Body of pancreas (tissue), 4 donors: ENCODE results near the gene ATXN7L1. TPM values are rescaled to one million over a fixed set of nuclear protein-coding genes. Genes with fewer than 3 reads are reported as not detected.
"Not testable (repeated sequence)": the region's sequence is repeated elsewhere in the genome, so short reads cannot be mapped to it uniquely, and the experiment has no call there.

Experiments
- ATAC-seq: fragments of 150-250 bp; one replicate; pipeline ENCODE4 v1.9.1; 2016
- DNase-seq, 4 donors: peaks; one replicate each; pipeline ENCODE4 v3.0.0-alpha.2; 2019
- H3K27ac ChIP-seq, 4 donors: fragments of 200-600 bp; sonication (generic); 1 replicate in 3 of 4; 2 replicates in 1 of 4; pipeline versions ENCODE4 v1.5.1 to v1.6.1; 2016 to 2019; ENCODE audit warnings: mild to moderate bottlenecking in 1 of 4, mixed read lengths in 1 of 4, moderate library complexity in 1 of 4
- H3K27me3 ChIP-seq, 2 donors: fragments of 200-600 bp; sonication (generic); one replicate each; pipeline ENCODE4 v1.6.0; 2016; ENCODE audit warnings: mild to moderate bottlenecking in 1 of 2
- H3K36me3 ChIP-seq, 2 donors: fragments of 200-600 bp; sonication (generic); replicated peaks in 1 of 2; 2 replicates each; pipeline ENCODE4 v1.5.1; 2016; ENCODE audit warnings: low read depth in 2 of 2; ENCODE audit not compliant: insufficient read depth in 1 of 2
- H3K4me1 ChIP-seq: fragments of 200-600 bp; sonication (generic); one replicate; pipeline ENCODE4 v1.6.0; 2016
- H3K4me3 ChIP-seq, 2 donors: fragments of 200-600 bp; sonication (generic); 1 replicate in 1 of 2; 2 replicates in 1 of 2; pipeline ENCODE4 v1.5.1; 2016 to 2019
- H3K9me3 ChIP-seq, 3 donors: fragments of 200-600 bp; sonication (generic); 1 replicate in 2 of 3; 2 replicates in 1 of 3; pipeline ENCODE4 v1.5.1; 2016
- POLR2A ChIP-seq, 3 donors: fragments of 450-650 bp; IDR thresholded peaks; one replicate each; pipeline ENCODE4 v1.6.1; 2016; ENCODE audit warnings: antibody characterized with exemption in 3 of 3, mild to moderate bottlenecking in 2 of 3
- WGBS, 2 donors: methylation state at CpG; one replicate each; pipeline ENCODE4 v1.1.5; 2017; 5-methylcytosine and 5-hydroxymethylcytosine counted together
- intact Hi-C: fragments of 100-400 bp; cut with DNase I; formaldehyde crosslinking; loops from one replicate; pipeline ENCODE4 v1.15.1; 2023
- total RNA-seq, 2 donors: library from RNA; depleted of rRNA; stranded (reverse); fragments of >200 nt; gene quantifications; one replicate each; pipeline ENCODE4 v1.1.0, GENCODE V29; 2016
- TF ChIP-seq, protein P1 (sequence below), 7 experiments: fragments of 450-650 bp in 4 of 7; fragments of 200-600 bp in 3 of 7; sonication (generic) in 3 of 7; IDR thresholded peaks; one replicate each; pipeline ENCODE4 v1.5.1; 2016 to 2019; ENCODE audit warnings: antibody characterized with exemption in 7 of 7

Gene ATXN7L1
- total RNA-seq, 2 donors from 2014 or later, result 6.6 to 8.0 TPM

DNA sequence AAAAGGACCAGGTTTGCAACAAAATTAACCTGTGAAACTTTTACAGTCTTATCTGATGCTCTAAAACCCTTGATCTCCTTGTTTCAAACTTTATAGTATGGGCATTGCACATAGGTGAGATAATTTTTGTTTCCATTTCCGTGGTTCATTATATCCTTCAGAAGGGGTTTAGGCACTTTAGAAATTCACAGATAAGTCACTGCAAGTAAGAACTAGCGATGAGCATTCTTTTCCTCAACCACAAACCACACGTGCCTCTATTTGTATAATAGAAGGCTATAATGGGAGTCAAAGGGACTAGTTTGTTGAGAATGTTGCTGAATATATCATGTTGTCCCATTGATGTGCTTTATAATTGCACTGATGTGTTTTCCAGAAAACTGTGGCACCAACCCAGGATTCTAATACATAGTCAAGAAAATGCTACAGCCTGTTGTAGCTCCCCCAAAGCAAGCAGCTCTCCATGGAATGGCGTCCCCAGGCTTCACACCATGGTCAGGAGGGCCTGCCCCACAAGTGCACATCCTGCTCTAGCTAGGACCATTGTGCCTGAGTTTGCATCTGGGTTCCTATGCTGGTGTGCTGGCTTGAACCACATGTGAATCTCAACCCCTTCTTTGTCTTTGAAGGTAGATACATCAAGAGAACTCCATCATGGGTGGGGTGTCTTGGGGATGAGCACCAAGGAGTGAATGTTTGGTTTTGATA, 14.0 kb upstream of the ATXN7L1 start:
- H3K27me3 ChIP-seq, result no peaks in the 10 kb centered on the region
- TF ChIP-seq, protein P1, sequence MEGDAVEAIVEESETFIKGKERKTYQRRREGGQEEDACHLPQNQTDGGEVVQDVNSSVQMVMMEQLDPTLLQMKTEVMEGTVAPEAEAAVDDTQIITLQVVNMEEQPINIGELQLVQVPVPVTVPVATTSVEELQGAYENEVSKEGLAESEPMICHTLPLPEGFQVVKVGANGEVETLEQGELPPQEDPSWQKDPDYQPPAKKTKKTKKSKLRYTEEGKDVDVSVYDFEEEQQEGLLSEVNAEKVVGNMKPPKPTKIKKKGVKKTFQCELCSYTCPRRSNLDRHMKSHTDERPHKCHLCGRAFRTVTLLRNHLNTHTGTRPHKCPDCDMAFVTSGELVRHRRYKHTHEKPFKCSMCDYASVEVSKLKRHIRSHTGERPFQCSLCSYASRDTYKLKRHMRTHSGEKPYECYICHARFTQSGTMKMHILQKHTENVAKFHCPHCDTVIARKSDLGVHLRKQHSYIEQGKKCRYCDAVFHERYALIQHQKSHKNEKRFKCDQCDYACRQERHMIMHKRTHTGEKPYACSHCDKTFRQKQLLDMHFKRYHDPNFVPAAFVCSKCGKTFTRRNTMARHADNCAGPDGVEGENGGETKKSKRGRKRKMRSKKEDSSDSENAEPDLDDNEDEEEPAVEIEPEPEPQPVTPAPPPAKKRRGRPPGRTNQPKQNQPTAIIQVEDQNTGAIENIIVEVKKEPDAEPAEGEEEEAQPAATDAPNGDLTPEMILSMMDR (IDR thresholded peaks at IDR 0.05), result no peak
- no peak for TF ChIP-seq POLR2A (IDR thresholded peaks at IDR 0.05)
- no peak overlapping the region for H3K4me3 ChIP-seq
- no peak overlapping the region for H3K27ac ChIP-seq
- 89 to 92% methylated on average over 4 of the region's 4 CpGs for WGBS, 2 donors
- ATAC-seq (no peak), DNase-seq (no peak)
- intact Hi-C loops, result no loop called here
- no peaks in the 10 kb centered on the region for H3K9me3 ChIP-seq
- H3K36me3 ChIP-seq, result no peaks in the 10 kb centered on the region
- H3K4me1 ChIP-seq, result peaks cover 13% of the 10 kb centered on the region

DNA sequence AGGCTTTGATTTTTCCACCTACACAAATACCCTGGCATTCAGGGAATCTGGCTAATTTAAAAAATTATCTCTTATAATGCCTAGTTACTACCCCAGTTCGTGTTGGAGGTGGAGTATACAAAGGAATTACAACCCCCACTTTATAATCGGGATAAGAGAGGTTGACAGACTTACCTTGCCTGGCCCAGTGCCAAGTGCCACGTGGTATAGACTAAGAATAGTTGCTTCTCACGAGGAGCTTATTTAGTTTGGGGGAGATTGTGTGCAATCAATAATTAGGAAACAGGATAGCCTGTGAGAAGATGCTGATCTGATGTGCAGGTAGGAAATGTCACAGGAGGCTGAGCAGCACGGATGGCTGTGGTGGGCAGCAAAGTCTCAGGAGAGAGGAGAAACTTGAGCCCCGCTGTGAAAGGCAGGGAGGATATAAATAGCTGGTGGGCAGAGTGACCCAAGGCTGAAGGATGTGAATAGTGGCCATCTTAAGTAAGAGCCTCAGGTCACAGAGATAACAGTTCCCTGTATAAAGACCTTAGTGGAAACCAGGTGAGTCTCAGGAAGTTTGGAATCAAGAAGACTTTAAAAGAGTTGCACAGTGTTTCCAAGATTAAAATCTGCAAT, 11.3 kb upstream of the ATXN7L1 start:
- 22 to 28% methylated on average over 6 of the region's 6 CpGs for WGBS, 2 donors
- DNase-seq, result peak; percentile 35 to 75 (median 55)
- no peak for ATAC-seq
- no peaks in the 10 kb centered on the region for H3K9me3 ChIP-seq
- H3K27me3 ChIP-seq, result no peaks in the 10 kb centered on the region
- no peak overlapping the region for H3K4me3 ChIP-seq
- no peak overlapping the region for H3K27ac ChIP-seq
- H3K36me3 ChIP-seq, result no peaks in the 10 kb centered on the region
- no peak for TF ChIP-seq POLR2A (IDR thresholded peaks at IDR 0.05)
- intact Hi-C loops, result no loop called here
- H3K4me1 ChIP-seq, result peaks cover 13% of the 10 kb centered on the region

DNA sequence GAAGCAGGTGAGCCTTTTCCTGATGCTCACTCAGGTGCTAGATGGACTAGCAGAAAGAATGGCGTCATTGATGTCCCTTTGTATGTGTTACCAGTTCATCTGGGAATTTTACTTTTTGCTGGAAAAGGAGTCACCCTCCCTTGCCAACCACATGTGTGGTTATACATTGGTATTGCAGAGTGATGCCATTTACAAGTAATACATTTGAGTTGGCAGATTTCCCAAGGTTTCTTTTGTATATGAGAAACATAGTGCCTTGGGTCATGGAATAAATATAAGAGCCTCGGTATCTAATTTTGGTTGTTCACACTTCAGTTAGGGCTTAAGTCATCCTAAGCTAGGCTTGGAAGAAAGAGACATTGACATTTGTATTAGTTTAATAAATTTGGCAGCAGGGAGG, 10.4 kb upstream of the ATXN7L1 start:
- Histone ChIP-seq H3K36me3 (no peaks in the 10 kb centered on the region), H3K27ac (no peak overlapping the region), H3K9me3 (no peaks in the 10 kb centered on the region), H3K27me3 (no peaks in the 10 kb centered on the region), H3K4me3 (no peak overlapping the region), H3K4me1 (peaks cover 13% of the 10 kb centered on the region)
- no peak for DNase-seq
- no peak for ATAC-seq
- WGBS, 2 donors, result 66 to 70% methylated on average over 2 of the region's 2 CpGs
- TF ChIP-seq, protein P1 (IDR thresholded peaks at IDR 0.05), result no peak
- no peak for TF ChIP-seq POLR2A (IDR thresholded peaks at IDR 0.05)
- intact Hi-C loops, result no loop called here

DNA sequence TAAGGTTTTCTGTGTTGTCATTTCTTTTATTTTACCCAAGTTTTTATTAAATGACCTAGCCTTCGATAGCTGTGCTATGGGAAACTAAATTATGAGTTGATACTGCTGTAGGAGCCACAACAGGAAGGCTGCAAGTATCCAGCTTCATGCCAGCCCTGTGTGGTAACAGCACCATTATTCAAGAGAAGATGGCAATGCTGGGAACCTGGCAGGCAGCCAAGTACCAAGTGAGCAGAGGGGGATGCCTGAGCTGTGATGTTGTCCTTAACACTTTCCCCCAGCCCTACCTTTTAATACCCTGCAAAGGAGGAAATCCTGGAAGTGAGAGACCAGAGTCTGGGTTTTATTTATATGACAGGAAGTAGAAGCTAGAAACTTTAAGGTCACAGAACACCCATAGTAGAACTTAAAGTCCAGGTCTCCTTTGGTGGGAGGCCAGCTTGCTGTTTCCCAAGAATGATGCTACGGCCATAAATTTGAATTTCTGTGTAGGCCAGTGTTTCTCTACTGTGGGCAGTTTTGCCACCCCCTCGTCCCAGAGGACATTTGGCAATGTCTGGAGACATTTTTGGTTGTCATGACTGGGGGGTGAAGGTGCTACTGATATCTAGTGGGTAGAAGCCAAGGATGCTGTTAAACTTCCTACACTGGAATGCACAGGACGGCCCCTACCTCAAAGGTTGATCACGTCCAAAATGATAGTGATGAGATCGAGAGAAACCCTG, 9.2 kb upstream of the ATXN7L1 start:
- WGBS, 2 donors, result 86 to 89% methylated on average over 6 of the region's 6 CpGs
- intact Hi-C loops, result no loop called here
- no peaks in the 10 kb centered on the region for H3K36me3 ChIP-seq
- no peak for ATAC-seq
- H3K9me3 ChIP-seq, result no peaks in the 10 kb centered on the region
- H3K4me3 ChIP-seq, result no peak overlapping the region
- no peaks in the 10 kb centered on the region for H3K27me3 ChIP-seq
- no peak for TF ChIP-seq POLR2A (IDR thresholded peaks at IDR 0.05)
- TF ChIP-seq, protein P1 (IDR thresholded peaks at IDR 0.05), result no peak
- DNase-seq, result peak; percentile 13 to 50 (median 30)
- peaks cover 23% of the 10 kb centered on the region for H3K4me1 ChIP-seq
- H3K27ac ChIP-seq, result no peak overlapping the region

DNA sequence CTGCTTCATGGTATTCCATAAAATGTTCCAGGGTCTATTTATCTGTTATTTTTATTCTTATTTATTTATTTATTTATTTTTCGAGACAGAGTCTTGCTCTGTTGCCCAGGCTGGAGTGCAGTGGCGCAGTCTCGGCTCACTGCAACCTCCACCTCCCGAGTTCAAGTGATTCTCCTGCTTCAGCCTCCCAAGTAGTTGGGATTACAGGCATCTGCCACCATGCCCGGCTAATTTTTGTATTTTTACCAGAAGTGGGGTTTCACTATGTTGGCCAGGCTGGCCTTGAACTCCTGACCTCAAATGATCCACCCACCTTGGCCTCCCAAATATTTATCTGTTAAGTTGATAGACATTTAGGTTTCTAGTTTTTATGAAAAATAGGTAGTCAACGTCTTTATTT, 6.8 kb upstream of the ATXN7L1 start:
- intact Hi-C loops, H3K36me3 ChIP-seq, H3K4me3 ChIP-seq, H3K9me3 ChIP-seq, DNase-seq, H3K27me3 ChIP-seq, ATAC-seq, H3K27ac ChIP-seq: not testable (repeated sequence)
- WGBS, 2 donors, result 94 to 95% methylated on average over 6 of the region's 6 CpGs
- peaks cover 34% of the 10 kb centered on the region for H3K4me1 ChIP-seq
